ENCODE results near the gene TSPYL4.

TSPYL4 gene

GRCh38 chr6:116208056-116208785 is 45.7 kb downstream of the TSPYL4 start:
- Histone ChIP-seq H3K27me3 (ENCODE audit: insufficient read depth, poor library complexity, severe bottlenecking) (no peaks in the 10 kb centered on the region), H3K27ac (replicated peaks) (no peak overlapping the region), H3K4me3 (replicated peaks; ENCODE audit: insufficient read depth, low read length) (no peak overlapping the region)
- no peak for DNase-seq (ENCODE audit: low read depth in 1 of 2, low spot score in 1 of 2)
- TF ChIP-seq CTCF (IDR thresholded peaks at IDR 0.05; ENCODE audit: insufficient read depth, low read length), result no peak
- TF ChIP-seq SPI1 (IDR thresholded peaks at IDR 0.05; ENCODE audit: borderline replicate concordance, low read depth), result no peak
- TF ChIP-seq GABPA (IDR thresholded peaks at IDR 0.05; ENCODE audit: low read depth), result no peak
- TF ChIP-seq POLR2AphosphoS5 (IDR thresholded peaks at IDR 0.05; ENCODE audit: low read depth), result no peak
- TF ChIP-seq, protein P1, sequence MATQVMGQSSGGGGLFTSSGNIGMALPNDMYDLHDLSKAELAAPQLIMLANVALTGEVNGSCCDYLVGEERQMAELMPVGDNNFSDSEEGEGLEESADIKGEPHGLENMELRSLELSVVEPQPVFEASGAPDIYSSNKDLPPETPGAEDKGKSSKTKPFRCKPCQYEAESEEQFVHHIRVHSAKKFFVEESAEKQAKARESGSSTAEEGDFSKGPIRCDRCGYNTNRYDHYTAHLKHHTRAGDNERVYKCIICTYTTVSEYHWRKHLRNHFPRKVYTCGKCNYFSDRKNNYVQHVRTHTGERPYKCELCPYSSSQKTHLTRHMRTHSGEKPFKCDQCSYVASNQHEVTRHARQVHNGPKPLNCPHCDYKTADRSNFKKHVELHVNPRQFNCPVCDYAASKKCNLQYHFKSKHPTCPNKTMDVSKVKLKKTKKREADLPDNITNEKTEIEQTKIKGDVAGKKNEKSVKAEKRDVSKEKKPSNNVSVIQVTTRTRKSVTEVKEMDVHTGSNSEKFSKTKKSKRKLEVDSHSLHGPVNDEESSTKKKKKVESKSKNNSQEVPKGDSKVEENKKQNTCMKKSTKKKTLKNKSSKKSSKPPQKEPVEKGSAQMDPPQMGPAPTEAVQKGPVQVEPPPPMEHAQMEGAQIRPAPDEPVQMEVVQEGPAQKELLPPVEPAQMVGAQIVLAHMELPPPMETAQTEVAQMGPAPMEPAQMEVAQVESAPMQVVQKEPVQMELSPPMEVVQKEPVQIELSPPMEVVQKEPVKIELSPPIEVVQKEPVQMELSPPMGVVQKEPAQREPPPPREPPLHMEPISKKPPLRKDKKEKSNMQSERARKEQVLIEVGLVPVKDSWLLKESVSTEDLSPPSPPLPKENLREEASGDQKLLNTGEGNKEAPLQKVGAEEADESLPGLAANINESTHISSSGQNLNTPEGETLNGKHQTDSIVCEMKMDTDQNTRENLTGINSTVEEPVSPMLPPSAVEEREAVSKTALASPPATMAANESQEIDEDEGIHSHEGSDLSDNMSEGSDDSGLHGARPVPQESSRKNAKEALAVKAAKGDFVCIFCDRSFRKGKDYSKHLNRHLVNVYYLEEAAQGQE (IDR thresholded peaks at IDR 0.05; ENCODE audit: insufficient replicate concordance, low read depth), result no peak

- no peaks in the 10 kb centered on the region for H3K27me3 ChIP-seq (ENCODE audit: insufficient read depth, poor library complexity, severe bottlenecking)
- no peak for TF ChIP-seq GABPA (IDR thresholded peaks at IDR 0.05; ENCODE audit: low read depth)
- TF ChIP-seq, protein P1 (IDR thresholded peaks at IDR 0.05; ENCODE audit: insufficient replicate concordance, low read depth), result no peak
- TF ChIP-seq SPI1 (IDR thresholded peaks at IDR 0.05; ENCODE audit: borderline replicate concordance, low read depth), result no peak
- no peak for TF ChIP-seq POLR2AphosphoS5 (IDR thresholded peaks at IDR 0.05; ENCODE audit: low read depth)
- TF ChIP-seq CTCF (IDR thresholded peaks at IDR 0.05; ENCODE audit: insufficient read depth, low read length), result no peak
- H3K4me3 ChIP-seq (replicated peaks; ENCODE audit: insufficient read depth, low read length), result no peak overlapping the region
- H3K27ac ChIP-seq (replicated peaks), result no peak overlapping the region; the same call in 1 of the 2 replicates
- peak in 1 of 2 experiments; percentile 31 for DNase-seq (ENCODE audit: low read depth in 1 of 2, low spot score in 1 of 2)
Measured at GRCh38 chr6:116206231-116206903, 47.5 kb downstream of the TSPYL4 start.

DNA sequence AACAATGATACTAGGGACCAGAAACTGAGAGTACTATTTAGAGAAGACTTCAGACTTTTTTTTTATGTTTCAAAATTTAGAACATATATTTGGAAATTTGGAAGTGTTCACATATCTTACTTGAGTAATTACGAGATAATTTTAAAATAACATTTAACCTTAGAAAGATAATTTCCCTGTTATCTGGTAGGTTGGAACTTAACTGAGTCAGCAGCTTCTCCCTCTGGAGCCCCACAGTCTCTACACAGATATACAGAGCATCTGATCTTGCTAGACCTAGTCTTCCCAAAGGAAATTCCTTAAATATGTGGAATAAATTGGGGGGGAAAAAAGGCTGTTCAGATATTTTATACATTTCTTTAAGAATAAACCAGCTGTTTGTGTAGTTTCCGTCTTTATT is 48.6 kb downstream of the TSPYL4 start:
- no peak for DNase-seq (ENCODE audit: low read depth in 1 of 2, low spot score in 1 of 2)
- Histone ChIP-seq H3K27me3 (ENCODE audit: insufficient read depth, poor library complexity, severe bottlenecking) (no peaks in the 10 kb centered on the region), H3K27ac (replicated peaks) (no peak overlapping the region)

More for the DNA sequence above, 48.6 kb downstream of the TSPYL4 start:
- no peak for TF ChIP-seq POLR2AphosphoS5 (IDR thresholded peaks at IDR 0.05; ENCODE audit: low read depth)
- no peak for TF ChIP-seq SPI1 (IDR thresholded peaks at IDR 0.05; ENCODE audit: borderline replicate concordance, low read depth)
- no peak for TF ChIP-seq CTCF (IDR thresholded peaks at IDR 0.05; ENCODE audit: insufficient read depth, low read length)
- TF ChIP-seq GABPA (IDR thresholded peaks at IDR 0.05; ENCODE audit: low read depth), result no peak
- TF ChIP-seq, protein P1 (IDR thresholded peaks at IDR 0.05; ENCODE audit: insufficient replicate concordance, low read depth), result no peak
- no peak overlapping the region for H3K4me3 ChIP-seq (replicated peaks; ENCODE audit: insufficient read depth, low read length)

All from HL-60 (cell line).